ENCODE results near the gene NHEJ1. TPM values are rescaled to one million over a fixed set of nuclear protein-coding genes. Genes with fewer than 3 reads are reported as not detected.
A peak's percentile ranks its signal among the peaks of the same experiment; 100 is the strongest.

NHEJ1 gene
- polyA plus RNA-seq, 1 of the 3 experiments (the other 2 are of a cell fraction): 16.3 TPM

DNA sequence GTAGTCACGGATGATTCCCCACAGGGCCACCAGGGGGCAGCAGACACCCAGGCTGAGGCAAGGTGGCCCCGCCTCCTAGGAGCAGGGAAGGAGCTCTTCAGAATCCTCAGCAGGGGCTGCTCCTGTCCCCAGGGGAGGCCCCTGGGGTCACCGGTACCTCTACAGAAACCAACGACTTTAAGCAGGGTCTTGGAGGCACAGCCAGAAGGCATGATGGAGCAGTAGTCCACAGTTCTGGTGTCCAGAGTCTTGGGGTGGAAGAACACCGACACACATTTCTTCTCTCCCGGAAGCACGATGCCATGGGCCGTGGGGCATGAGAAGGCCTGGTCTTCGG is 130.8 kb downstream of the NHEJ1 start:
- H4K20me1 ChIP-seq (ENCODE audit: insufficient read depth): no peaks in the 10 kb centered on the region
- no peaks in the 10 kb centered on the region for H3K79me2 ChIP-seq (ENCODE audit: insufficient read depth)
- H3F3A ChIP-seq (replicated peaks; ENCODE audit: insufficient read depth): no peaks in the 10 kb centered on the region
- no peaks in the 10 kb centered on the region for H3K36me3 ChIP-seq (replicated peaks in 1 of 2; ENCODE audit: control insufficient read depth in 1 of 2, insufficient read depth in 2 of 2, low read length in 1 of 2)
- H3K9me2 ChIP-seq: no peaks in the 10 kb centered on the region
- POLR2A ChIA-PET: interaction anchor here (1.0 to 1.7 kb wide), 3 partner anchors 32 to 89 kb away, joined by 3 to 5 read pairs (median 4); no protein-coding TSS in a partner anchor
- peaks cover 18% of the 10 kb centered on the region; the same call in 1 of the 2 replicates for H3K27me3 ChIP-seq (ENCODE audit: insufficient read depth)
- peak; percentile 93 for DNase-seq
- H3K4me1 ChIP-seq (ENCODE audit: control insufficient read depth in 1 of 2, insufficient read depth in 2 of 2, low read depth in 1 of 2, low read length in 1 of 2): peaks cover 0 to 5% of the 10 kb centered on the region in 2 experiments; a peak in 1 of 4 replicates
- CTCF ChIA-PET: interaction anchor here (0.6 to 10.9 kb wide), 68 partner anchors 11 to 342 kb away, joined by 3 to 238 read pairs (median 6); partner anchors contain the start of genes ANKZF1, ATG9A, CFAP65 and FEV
- H3K4me3 ChIP-seq (ENCODE audit: low read depth in 2 of 2, low read length in 1 of 2): peak overlapping the region in 1 of 2 experiments; percentile 49; a peak in 1 of 4 replicates
- TF ChIP-seq PBX3 (IDR thresholded peaks at IDR 0.05) (no peak), RAD21 (IDR thresholded peaks at IDR 0.05; ENCODE audit: low read length) (peak; percentile 91), MEF2A (IDR thresholded peaks at IDR 0.05; ENCODE audit: borderline replicate concordance, low read depth) (no peak), USF2 (IDR thresholded peaks at IDR 0.05; ENCODE audit: borderline replicate concordance, low read depth, low read length) (no peak), SMC3 (IDR thresholded peaks at IDR 0.05; ENCODE audit: low read depth, low read length) (peak; percentile 93), RFX5 (IDR thresholded peaks at IDR 0.05; ENCODE audit: low read length) (no peak), RCOR1 (IDR thresholded peaks at IDR 0.05; ENCODE audit: low read length) (0 out of 2 replicates have a peak, but pooled peaks have one; percentile 21), CTCF (IDR thresholded peaks at IDR 0.05) (peak; percentile 84), NRF1 (IDR thresholded peaks at IDR 0.05; ENCODE audit: low read depth, low read length) (no peak)
- H3K9me3 ChIP-seq: no peaks in the 10 kb centered on the region
- H3K4me2 ChIP-seq: no peak overlapping the region
- no peak overlapping the region; a peak in 1 of 4 replicates for H3K27ac ChIP-seq (ENCODE audit: low read depth in 2 of 2, low read length in 1 of 2)
- H3K9ac ChIP-seq: no peak overlapping the region
- H2AFZ ChIP-seq (ENCODE audit: low read depth): no peak overlapping the region
- 72% methylated on average over 5 of the region's 9 CpGs for WGBS (ENCODE audit: low lambda C conversion rate)

GRCh38 chr2:219028996-219029828 is 131.4 kb downstream of the NHEJ1 start:
- ChIA-PET CTCF (interaction anchor here (0.6 to 10.9 kb wide), 66 partner anchors 10 to 343 kb away, joined by 3 to 238 read pairs (median 6); partner anchors contain the start of genes CFAP65, FEV, IHH and NHEJ1), POLR2A (interaction anchor here (1.0 to 1.7 kb wide), 3 partner anchors 31 to 90 kb away, joined by 3 to 5 read pairs (median 4); no protein-coding TSS in a partner anchor)
- no peak for TF ChIP-seq POLR2AphosphoS5 (IDR thresholded peaks at IDR 0.05; ENCODE audit: low read depth, low read length)
- TF ChIP-seq TAF1 (IDR thresholded peaks at IDR 0.05; ENCODE audit: borderline replicate concordance, low read depth, low read length): no peak
- TF ChIP-seq GATA2 (CRISPR knock-in tag; IDR thresholded peaks at IDR 0.05): no peak
- TF ChIP-seq SIN3A (IDR thresholded peaks at IDR 0.05; ENCODE audit: borderline replicate concordance, low read depth, low read length): no peak
- TF ChIP-seq TEAD4 (IDR thresholded peaks at IDR 0.05; ENCODE audit: borderline replicate concordance, insufficient read depth): no peak
- no peak for TF ChIP-seq ELF1 (IDR thresholded peaks at IDR 0.05)
- no peak for TF ChIP-seq TCF12 (IDR thresholded peaks at IDR 0.05)
- TF ChIP-seq YY1 (IDR thresholded peaks at IDR 0.05; ENCODE audit: low read depth): no peak
- TF ChIP-seq FOSL2 (IDR thresholded peaks at IDR 0.05; ENCODE audit: borderline replicate concordance, low read depth): no peak
- no peak for TF ChIP-seq USF1 (IDR thresholded peaks at IDR 0.05; ENCODE audit: borderline replicate concordance, low read depth)
- TF ChIP-seq RFX5 (IDR thresholded peaks at IDR 0.05; ENCODE audit: low read length): no peak
- no peak for TF ChIP-seq FOXJ3 (CRISPR knock-in tag; IDR thresholded peaks at IDR 0.05)
- no peak for TF ChIP-seq GABPA (IDR thresholded peaks at IDR 0.05; ENCODE audit: low read depth)
- Histone ChIP-seq H3K4me2 (no peak overlapping the region), H3K9me2 (no peaks in the 10 kb centered on the region), H3K36me3 (replicated peaks in 1 of 2; ENCODE audit: control insufficient read depth in 1 of 2, insufficient read depth in 2 of 2, low read length in 1 of 2) (no peaks in the 10 kb centered on the region), H3F3A (replicated peaks; ENCODE audit: insufficient read depth) (no peaks in the 10 kb centered on the region), H3K4me3 (ENCODE audit: low read depth in 2 of 2, low read length in 1 of 2) (peak overlapping the region in 1 of 2 experiments; percentile 49; a peak in 1 of 4 replicates), H4K20me1 (ENCODE audit: insufficient read depth) (no peaks in the 10 kb centered on the region), H3K79me2 (ENCODE audit: insufficient read depth) (no peaks in the 10 kb centered on the region), H3K9me3 (no peaks in the 10 kb centered on the region), H3K27ac (ENCODE audit: low read depth in 2 of 2, low read length in 1 of 2) (no peak overlapping the region), H3K4me1 (ENCODE audit: control insufficient read depth in 1 of 2, insufficient read depth in 2 of 2, low read depth in 1 of 2, low read length in 1 of 2) (peaks cover 0 to 5% of the 10 kb centered on the region in 2 experiments; a peak in 1 of 4 replicates), H3K9ac (no peak overlapping the region), H2AFZ (ENCODE audit: low read depth) (no peak overlapping the region), H3K27me3 (ENCODE audit: insufficient read depth) (peaks cover 18% of the 10 kb centered on the region; the same call in 1 of the 2 replicates)
- 95% methylated on average over 4 of the region's 13 CpGs for WGBS (ENCODE audit: low lambda C conversion rate)
- DNase-seq: no peak
